SK-N-SH treated with all-trans-retinoic acid at 6 μM for 48 hours (cell line): ENCODE measurements around the gene PHF1.

Experiments
- ATAC-seq: fragments of 200-7000 bp; cut with Tn5 transposase; 3 replicates; pipeline ENCODE4 v1.9.1; 2020; ENCODE audit warnings: mild to moderate bottlenecking, moderate library complexity
- ARNTL ChIP-seq: fragments of 450-650 bp; formaldehyde crosslinking; IDR thresholded peaks from 2 replicates; pipeline ENCODE4 v1.5.0; 2020; ENCODE audit warnings: low read depth, mild to moderate bottlenecking, moderate library complexity, borderline replicate concordance
- BACH2 ChIP-seq: fragments of 250-450 bp; sonication (Bioruptor Pico); IDR thresholded peaks from 2 replicates; pipeline ENCODE4 v1.9.0; 2021; ENCODE audit warnings: mild to moderate bottlenecking, borderline replicate concordance
- CSDC2 ChIP-seq: fragments of 250-450 bp; sonication (Bioruptor Pico); IDR thresholded peaks from 2 replicates; pipeline ENCODE4 v1.5.0; 2020; ENCODE audit warnings: mild to moderate bottlenecking, moderate library complexity
- GLIS3 ChIP-seq: fragments of 250-450 bp; sonication (Bioruptor Pico); IDR thresholded peaks from 2 replicates; pipeline ENCODE4 v1.5.0; 2020; ENCODE audit warnings: mild to moderate bottlenecking, moderate library complexity
- PPARA ChIP-seq: fragments of 250-450 bp; sonication (Bioruptor Pico); IDR thresholded peaks from 2 replicates; pipeline ENCODE4 v1.5.0; 2020; ENCODE audit warnings: mild to moderate bottlenecking, borderline replicate concordance
- RARB ChIP-seq: fragments of 250-450 bp; sonication (Bioruptor Pico); IDR thresholded peaks from 2 replicates; pipeline ENCODE4 v1.8.0; 2021; ENCODE audit warnings: mild to moderate bottlenecking, moderate library complexity
- TCF4 ChIP-seq: fragments of 250-450 bp; sonication (Bioruptor Pico); IDR thresholded peaks from 2 replicates; pipeline ENCODE4 v1.8.0; 2021; ENCODE audit warnings: mild to moderate bottlenecking, moderate library complexity, borderline replicate concordance
- TOX ChIP-seq: fragments of 250-450 bp; sonication (Bioruptor Pico); IDR thresholded peaks from 2 replicates; pipeline ENCODE4 v1.8.0; 2021; ENCODE audit warnings: mild to moderate bottlenecking, moderate library complexity, borderline replicate concordance
- ZC3H10 ChIP-seq: fragments of 250-450 bp; sonication (Bioruptor Pico); IDR thresholded peaks from 2 replicates; pipeline ENCODE4 v1.5.1; 2021; ENCODE audit warnings: mild to moderate bottlenecking, moderate library complexity
- ZFP30 ChIP-seq: fragments of 450-650 bp; formaldehyde crosslinking; IDR thresholded peaks from 2 replicates; pipeline ENCODE4 v1.5.0; 2022; ENCODE audit warnings: mild to moderate bottlenecking, moderate library complexity
- ZNF565 ChIP-seq: fragments of 450-650 bp; formaldehyde crosslinking; conservative IDR thresholded peaks from 2 replicates; pipeline ENCODE4 v1.5.0; 2020; ENCODE audit warnings: low read depth, mild to moderate bottlenecking, moderate library complexity
- ZNF70 ChIP-seq: fragments of 450-650 bp; formaldehyde crosslinking; IDR thresholded peaks from 2 replicates; pipeline ENCODE4 v1.5.0; 2020; ENCODE audit warnings: mild to moderate bottlenecking, moderate library complexity
- TF ChIP-seq, protein P1 (sequence below): fragments of 250-450 bp; sonication (Bioruptor Pico); IDR thresholded peaks from 2 replicates; pipeline ENCODE4 v1.5.1; 2021; ENCODE audit warnings: mild to moderate bottlenecking, moderate library complexity
- TF ChIP-seq, protein P2 (sequence below): fragments of 250-450 bp; sonication (Bioruptor Pico); IDR thresholded peaks from 2 replicates; pipeline ENCODE4 v1.8.0; 2021; ENCODE audit warnings: low read depth, mild to moderate bottlenecking, moderate library complexity, borderline replicate concordance
- TF ChIP-seq, protein P3 (sequence below): fragments of 250-450 bp; sonication (Bioruptor Pico); IDR thresholded peaks from 2 replicates; pipeline ENCODE4 v1.5.1; 2020; ENCODE audit warnings: low read depth, mild to moderate bottlenecking, moderate library complexity
- TF ChIP-seq, protein P4 (sequence below): fragments of 250-450 bp; sonication (Bioruptor Pico); IDR thresholded peaks from 2 replicates; pipeline ENCODE4 v1.5.0; 2020; ENCODE audit warnings: mild to moderate bottlenecking, moderate library complexity
- TF ChIP-seq, protein P5 (sequence below): fragments of 250-450 bp; sonication (Bioruptor Pico); IDR thresholded peaks from 2 replicates; pipeline ENCODE4 v1.8.0; 2020; ENCODE audit warnings: mild to moderate bottlenecking, moderate library complexity, borderline replicate concordance

Gene PHF1

DNA sequence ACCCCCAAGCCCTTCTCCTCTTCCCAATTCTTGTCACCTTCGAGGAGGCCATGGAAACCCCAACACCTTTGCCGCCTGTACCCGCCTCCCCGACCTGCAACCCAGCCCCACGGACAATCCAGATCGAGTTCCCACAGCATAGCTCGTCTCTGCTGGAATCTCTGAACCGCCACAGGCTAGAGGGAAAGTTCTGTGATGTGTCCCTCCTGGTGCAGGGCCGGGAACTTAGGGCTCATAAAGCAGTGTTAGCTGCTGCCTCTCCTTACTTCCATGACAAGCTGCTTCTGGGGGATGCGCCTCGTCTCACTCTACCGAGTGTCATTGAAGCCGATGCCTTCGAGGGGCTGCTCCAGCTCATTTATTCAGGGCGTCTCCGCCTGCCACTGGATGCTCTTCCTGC, 44.2 kb downstream of the PHF1 start (continued):
- TF ChIP-seq TOX (CRISPR knock-in tag) (no peak), ZFP30 (CRISPR knock-in tag) (no peak), ARNTL (no peak), BACH2 (no peak)
- TF ChIP-seq, protein P1, sequence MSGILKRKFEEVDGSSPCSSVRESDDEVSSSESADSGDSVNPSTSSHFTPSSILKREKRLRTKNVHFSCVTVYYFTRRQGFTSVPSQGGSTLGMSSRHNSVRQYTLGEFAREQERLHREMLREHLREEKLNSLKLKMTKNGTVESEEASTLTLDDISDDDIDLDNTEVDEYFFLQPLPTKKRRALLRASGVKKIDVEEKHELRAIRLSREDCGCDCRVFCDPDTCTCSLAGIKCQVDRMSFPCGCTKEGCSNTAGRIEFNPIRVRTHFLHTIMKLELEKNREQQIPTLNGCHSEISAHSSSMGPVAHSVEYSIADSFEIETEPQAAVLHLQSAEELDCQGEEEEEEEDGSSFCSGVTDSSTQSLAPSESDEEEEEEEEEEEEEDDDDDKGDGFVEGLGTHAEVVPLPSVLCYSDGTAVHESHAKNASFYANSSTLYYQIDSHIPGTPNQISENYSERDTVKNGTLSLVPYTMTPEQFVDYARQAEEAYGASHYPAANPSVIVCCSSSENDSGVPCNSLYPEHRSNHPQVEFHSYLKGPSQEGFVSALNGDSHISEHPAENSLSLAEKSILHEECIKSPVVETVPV (CRISPR knock-in tag): no peak
- TF ChIP-seq, protein P2, sequence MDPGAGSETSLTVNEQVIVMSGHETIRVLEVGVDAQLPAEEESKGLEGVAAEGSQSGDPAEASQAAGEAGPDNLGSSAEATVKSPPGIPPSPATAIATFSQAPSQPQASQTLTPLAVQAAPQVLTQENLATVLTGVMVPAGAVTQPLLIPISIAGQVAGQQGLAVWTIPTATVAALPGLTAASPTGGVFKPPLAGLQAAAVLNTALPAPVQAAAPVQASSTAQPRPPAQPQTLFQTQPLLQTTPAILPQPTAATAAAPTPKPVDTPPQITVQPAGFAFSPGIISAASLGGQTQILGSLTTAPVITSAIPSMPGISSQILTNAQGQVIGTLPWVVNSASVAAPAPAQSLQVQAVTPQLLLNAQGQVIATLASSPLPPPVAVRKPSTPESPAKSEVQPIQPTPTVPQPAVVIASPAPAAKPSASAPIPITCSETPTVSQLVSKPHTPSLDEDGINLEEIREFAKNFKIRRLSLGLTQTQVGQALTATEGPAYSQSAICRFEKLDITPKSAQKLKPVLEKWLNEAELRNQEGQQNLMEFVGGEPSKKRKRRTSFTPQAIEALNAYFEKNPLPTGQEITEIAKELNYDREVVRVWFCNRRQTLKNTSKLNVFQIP (CRISPR knock-in tag): no peak
- TF ChIP-seq, protein P3, sequence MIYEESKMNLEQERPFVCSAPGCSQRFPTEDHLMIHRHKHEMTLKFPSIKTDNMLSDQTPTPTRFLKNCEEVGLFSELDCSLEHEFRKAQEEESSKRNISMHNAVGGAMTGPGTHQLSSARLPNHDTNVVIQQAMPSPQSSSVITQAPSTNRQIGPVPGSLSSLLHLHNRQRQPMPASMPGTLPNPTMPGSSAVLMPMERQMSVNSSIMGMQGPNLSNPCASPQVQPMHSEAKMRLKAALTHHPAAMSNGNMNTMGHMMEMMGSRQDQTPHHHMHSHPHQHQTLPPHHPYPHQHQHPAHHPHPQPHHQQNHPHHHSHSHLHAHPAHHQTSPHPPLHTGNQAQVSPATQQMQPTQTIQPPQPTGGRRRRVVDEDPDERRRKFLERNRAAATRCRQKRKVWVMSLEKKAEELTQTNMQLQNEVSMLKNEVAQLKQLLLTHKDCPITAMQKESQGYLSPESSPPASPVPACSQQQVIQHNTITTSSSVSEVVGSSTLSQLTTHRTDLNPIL: no peak

DNA sequence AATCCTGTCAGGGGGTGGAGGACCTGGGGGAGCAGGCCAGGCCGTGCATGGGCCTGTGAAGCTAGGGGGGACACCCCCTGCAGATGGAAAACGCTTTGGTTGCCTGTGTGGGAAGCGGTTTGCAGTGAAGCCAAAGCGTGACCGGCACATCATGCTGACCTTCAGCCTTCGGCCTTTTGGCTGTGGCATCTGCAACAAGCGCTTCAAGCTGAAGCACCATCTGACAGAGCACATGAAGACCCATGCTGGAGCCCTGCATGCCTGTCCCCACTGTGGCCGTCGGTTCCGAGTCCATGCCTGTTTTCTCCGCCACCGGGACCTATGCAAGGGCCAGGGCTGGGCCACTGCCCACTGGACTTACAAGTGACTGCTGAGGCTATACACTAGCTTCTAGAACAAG, 45.3 kb downstream of the PHF1 start:
- no peak for ATAC-seq
- no peak for TF ChIP-seq ARNTL
- TF ChIP-seq, protein P3: no peak
- TF ChIP-seq, protein P2 (CRISPR knock-in tag): no peak
- TF ChIP-seq CSDC2 (CRISPR knock-in tag): no peak
- TF ChIP-seq GLIS3: no peak
- no peak for TF ChIP-seq RARB (CRISPR knock-in tag)
- TF ChIP-seq, all 23 proteins: peak for 0

DNA sequence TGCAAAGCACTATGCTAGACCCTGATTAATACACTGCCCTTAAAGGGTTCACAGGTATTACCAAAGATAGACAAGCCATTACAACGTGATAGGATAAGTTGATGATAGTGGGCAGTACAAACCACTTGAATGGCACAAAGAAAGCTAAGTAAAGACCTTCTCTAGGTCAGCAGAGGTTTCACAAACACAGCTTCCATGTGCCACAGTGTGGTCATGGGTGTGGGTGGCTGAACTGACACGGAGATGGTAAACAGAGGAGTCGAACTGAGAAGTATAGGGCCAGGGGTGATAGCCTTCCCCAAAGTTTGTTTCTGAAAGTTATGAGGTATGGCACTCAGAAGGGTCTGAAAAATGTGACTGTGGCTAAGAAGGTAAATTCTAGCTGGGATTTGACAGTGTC, 47.9 kb downstream of the PHF1 start:
- TF ChIP-seq, protein P4, sequence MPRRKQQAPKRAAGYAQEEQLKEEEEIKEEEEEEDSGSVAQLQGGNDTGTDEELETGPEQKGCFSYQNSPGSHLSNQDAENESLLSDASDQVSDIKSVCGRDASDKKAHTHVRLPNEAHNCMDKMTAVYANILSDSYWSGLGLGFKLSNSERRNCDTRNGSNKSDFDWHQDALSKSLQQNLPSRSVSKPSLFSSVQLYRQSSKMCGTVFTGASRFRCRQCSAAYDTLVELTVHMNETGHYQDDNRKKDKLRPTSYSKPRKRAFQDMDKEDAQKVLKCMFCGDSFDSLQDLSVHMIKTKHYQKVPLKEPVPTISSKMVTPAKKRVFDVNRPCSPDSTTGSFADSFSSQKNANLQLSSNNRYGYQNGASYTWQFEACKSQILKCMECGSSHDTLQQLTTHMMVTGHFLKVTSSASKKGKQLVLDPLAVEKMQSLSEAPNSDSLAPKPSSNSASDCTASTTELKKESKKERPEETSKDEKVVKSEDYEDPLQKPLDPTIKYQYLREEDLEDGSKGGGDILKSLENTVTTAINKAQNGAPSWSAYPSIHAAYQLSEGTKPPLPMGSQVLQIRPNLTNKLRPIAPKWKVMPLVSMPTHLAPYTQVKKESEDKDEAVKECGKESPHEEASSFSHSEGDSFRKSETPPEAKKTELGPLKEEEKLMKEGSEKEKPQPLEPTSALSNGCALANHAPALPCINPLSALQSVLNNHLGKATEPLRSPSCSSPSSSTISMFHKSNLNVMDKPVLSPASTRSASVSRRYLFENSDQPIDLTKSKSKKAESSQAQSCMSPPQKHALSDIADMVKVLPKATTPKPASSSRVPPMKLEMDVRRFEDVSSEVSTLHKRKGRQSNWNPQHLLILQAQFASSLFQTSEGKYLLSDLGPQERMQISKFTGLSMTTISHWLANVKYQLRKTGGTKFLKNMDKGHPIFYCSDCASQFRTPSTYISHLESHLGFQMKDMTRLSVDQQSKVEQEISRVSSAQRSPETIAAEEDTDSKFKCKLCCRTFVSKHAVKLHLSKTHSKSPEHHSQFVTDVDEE (CRISPR knock-in tag): no peak
- no peak for TF ChIP-seq ZC3H10 (CRISPR knock-in tag)
- TF ChIP-seq ZNF565: no peak
- no peak for TF ChIP-seq ZNF70 (CRISPR knock-in tag)
- TF ChIP-seq, all 23 proteins: peak for 0
- ATAC-seq: no peak

DNA sequence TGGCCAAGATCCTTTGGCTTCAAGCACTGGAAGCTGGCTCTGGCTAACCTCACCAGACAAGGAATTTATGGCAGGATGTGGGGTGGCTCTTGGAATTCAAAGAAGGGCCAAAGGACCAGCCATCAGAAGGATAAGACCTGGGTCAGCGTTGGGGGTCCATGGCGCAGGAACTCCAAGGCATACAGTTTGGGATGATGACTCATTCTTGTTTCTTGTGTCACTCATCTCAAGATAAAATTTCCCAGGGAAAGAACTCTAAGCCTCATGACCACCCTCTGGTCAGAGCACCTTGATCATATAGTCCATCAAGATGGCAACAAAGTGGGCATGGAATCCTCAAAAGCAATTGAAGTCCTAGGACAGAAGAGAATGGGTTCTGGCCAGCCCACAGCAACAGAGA, 48.4 kb downstream of the PHF1 start:
- no peak for ATAC-seq
- no peak for TF ChIP-seq RARB (CRISPR knock-in tag)
- TF ChIP-seq ARNTL: no peak
- no peak for TF ChIP-seq BACH2
- no peak for TF ChIP-seq TCF4 (CRISPR knock-in tag)
- TF ChIP-seq, protein P5, sequence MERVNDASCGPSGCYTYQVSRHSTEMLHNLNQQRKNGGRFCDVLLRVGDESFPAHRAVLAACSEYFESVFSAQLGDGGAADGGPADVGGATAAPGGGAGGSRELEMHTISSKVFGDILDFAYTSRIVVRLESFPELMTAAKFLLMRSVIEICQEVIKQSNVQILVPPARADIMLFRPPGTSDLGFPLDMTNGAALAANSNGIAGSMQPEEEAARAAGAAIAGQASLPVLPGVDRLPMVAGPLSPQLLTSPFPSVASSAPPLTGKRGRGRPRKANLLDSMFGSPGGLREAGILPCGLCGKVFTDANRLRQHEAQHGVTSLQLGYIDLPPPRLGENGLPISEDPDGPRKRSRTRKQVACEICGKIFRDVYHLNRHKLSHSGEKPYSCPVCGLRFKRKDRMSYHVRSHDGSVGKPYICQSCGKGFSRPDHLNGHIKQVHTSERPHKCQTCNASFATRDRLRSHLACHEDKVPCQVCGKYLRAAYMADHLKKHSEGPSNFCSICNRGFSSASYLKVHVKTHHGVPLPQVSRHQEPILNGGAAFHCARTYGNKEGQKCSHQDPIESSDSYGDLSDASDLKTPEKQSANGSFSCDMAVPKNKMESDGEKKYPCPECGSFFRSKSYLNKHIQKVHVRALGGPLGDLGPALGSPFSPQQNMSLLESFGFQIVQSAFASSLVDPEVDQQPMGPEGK (CRISPR knock-in tag): no peak
- TF ChIP-seq, protein P1 (CRISPR knock-in tag): no peak
- TF ChIP-seq PPARA (CRISPR knock-in tag): no peak
